Tibial artery (tissue), 4 donors: Measurements from ENCODE around the gene MYO18A.

ENCODE experiments used
- DNase-seq, 2 donors: peaks; one replicate each; pipeline ENCODE4 v3.0.0-alpha.2; 2019
- H3K27ac ChIP-seq, 2 donors: fragments of 200-600 bp; sonication (generic) in 1 of 2; 1 replicate in 1 of 2; 2 replicates in 1 of 2; pipeline ENCODE4 v1.5.1; 2018 to 2019; ENCODE audit warnings: mild to moderate bottlenecking in 1 of 2
- H3K27me3 ChIP-seq, 2 donors: fragments of 200-600 bp; sonication (generic) in 1 of 2; one replicate each; pipeline versions ENCODE4 v1.5.1 to v1.6.0; 2016 to 2019
- H3K36me3 ChIP-seq, 3 donors: fragments of 200-600 bp; sonication (generic) in 2 of 3; one replicate each; pipeline ENCODE4 v1.5.1; 2016 to 2019; ENCODE audit warnings: mild to moderate bottlenecking in 2 of 3
- H3K4me1 ChIP-seq, 4 donors: fragments of 200-600 bp; sonication (generic) in 2 of 4; 1 replicate in 3 of 4; 2 replicates in 1 of 4; pipeline ENCODE4 v1.5.1; 2016 to 2019
- H3K4me3 ChIP-seq, 2 donors: fragments of 200-600 bp; sonication (generic) in 1 of 2; 1 replicate in 1 of 2; 2 replicates in 1 of 2; pipeline ENCODE4 v1.5.1; 2018 to 2019; ENCODE audit warnings: mild to moderate bottlenecking in 2 of 2
- H3K9me3 ChIP-seq, 3 donors: fragments of 200-600 bp; sonication (generic) in 1 of 3; one replicate each; pipeline ENCODE4 v1.5.1; 2016 to 2019
- CTCF ChIP-seq, 2 experiments: fragments of 200-600 bp in 1 of 2; fragments of 450-650 bp in 1 of 2; IDR thresholded peaks; one replicate each; pipeline ENCODE4 v1.5.1; 2017 to 2019; ENCODE audit warnings: antibody characterized with exemption in 2 of 2, mild to moderate bottlenecking in 1 of 2, moderate library complexity in 1 of 2
- intact Hi-C: fragments of 100-400 bp; cut with DNase I; formaldehyde crosslinking; loops from one replicate; pipeline ENCODE4 v1.15.0; 2023; ENCODE audit warnings: low total_unique reads

Gene MYO18A

GRCh38 chr17:29127840-29128239, 52.4 kb downstream of the MYO18A start:
- intact Hi-C loops: no loop called here
- peaks cover 0 to 19% (median 10%) of the 10 kb centered on the region in 3 donors for H3K36me3 ChIP-seq
- no peak for TF ChIP-seq CTCF (IDR thresholded peaks at IDR 0.05)

GRCh38 chr17:29126268-29126930, 53.8 kb downstream of the MYO18A start:
- no peak overlapping the region for H3K27ac ChIP-seq
- H3K27me3 ChIP-seq: no peaks in the 10 kb centered on the region
- peaks cover 0 to 8% (median 7%) of the 10 kb centered on the region in 4 donors for H3K4me1 ChIP-seq
- H3K36me3 ChIP-seq: peaks cover 8 to 26% (median 21%) of the 10 kb centered on the region in 3 donors
- intact Hi-C loops: no loop called here
- H3K4me3 ChIP-seq: no peak overlapping the region
- no peaks in the 10 kb centered on the region for H3K9me3 ChIP-seq
- no peak for TF ChIP-seq CTCF (IDR thresholded peaks at IDR 0.05)
- DNase-seq: no peak

More at GRCh38 chr17:29127840-29128239, 52.4 kb downstream of the MYO18A start:
- H3K9me3 ChIP-seq: no peaks in the 10 kb centered on the region
- H3K27me3 ChIP-seq: no peaks in the 10 kb centered on the region
- H3K4me1 ChIP-seq: peaks cover 0 to 22% (median 19%) of the 10 kb centered on the region in 4 donors
- H3K4me3 ChIP-seq: no peak overlapping the region
- H3K27ac ChIP-seq: no peak overlapping the region
- no peak for DNase-seq

- Histone ChIP-seq H3K27ac (no peak overlapping the region), H3K4me3 (no peak overlapping the region), H3K27me3 (no peaks in the 10 kb centered on the region), H3K36me3 (peaks cover 16 to 34% (median 28%) of the 10 kb centered on the region in 3 donors), H3K9me3 (no peaks in the 10 kb centered on the region), H3K4me1 (peaks cover 0 to 8% (median 4%) of the 10 kb centered on the region in 4 donors)
- intact Hi-C loops: no loop called here
- no peak for DNase-seq
- TF ChIP-seq CTCF (IDR thresholded peaks at IDR 0.05): no peak
Observed at GRCh38 chr17:29125651-29126050, 54.5 kb downstream of the MYO18A start.

GRCh38 chr17:29124925-29125273, 55.3 kb downstream of the MYO18A start:
- Histone ChIP-seq H3K4me3 (no peak overlapping the region), H3K9me3 (no peaks in the 10 kb centered on the region), H3K4me1 (peaks cover 0 to 8% (median 4%) of the 10 kb centered on the region in 4 donors), H3K27ac (no peak overlapping the region), H3K27me3 (no peaks in the 10 kb centered on the region), H3K36me3 (peaks cover 23 to 41% (median 36%) of the 10 kb centered on the region in 3 donors)
- TF ChIP-seq CTCF (IDR thresholded peaks at IDR 0.05): no peak
- intact Hi-C loops: no loop called here
- no peak for DNase-seq

GRCh38 chr17:29124135-29124924, 55.9 kb downstream of the MYO18A start:
- Histone ChIP-seq H3K9me3 (no peaks in the 10 kb centered on the region), H3K4me3 (no peak overlapping the region), H3K4me1 (peaks cover 0 to 7% (median 4%) of the 10 kb centered on the region in 4 donors), H3K27ac (no peak overlapping the region), H3K36me3 (peaks cover 27 to 46% (median 40%) of the 10 kb centered on the region in 3 donors), H3K27me3 (no peaks in the 10 kb centered on the region)
- DNase-seq: no peak
- intact Hi-C loops: no loop called here
- TF ChIP-seq CTCF (IDR thresholded peaks at IDR 0.05): peak; percentile 64 to 65
